ENCODE measurements around the gene SANBR.

GRCh38 chr2:61114147-61114546 is 48.5 kb downstream of the SANBR start:
- no peak for TF ChIP-seq CTCF (IDR thresholded peaks at IDR 0.05)
- no peak for TF ChIP-seq POLR2A (IDR thresholded peaks at IDR 0.05)
- TF ChIP-seq EP300 (IDR thresholded peaks at IDR 0.05), result no peak

All from upper lobe of left lung (tissue), 4 donors.